H7 (cell line): ENCODE measurements around the gene APOC4. TPM values are rescaled to one million over a fixed set of nuclear protein-coding genes. Genes with fewer than 3 reads are reported as not detected.

Experiments used
- DNase-seq: peaks from one replicate; pipeline ENCODE4 v3.0.0; 2012
- H3K27me3 ChIP-seq: 2 replicates; pipeline ENCODE4 v1.6.0; 2011; ENCODE audit warnings: mild to moderate bottlenecking, low read length; ENCODE audit not compliant: control insufficient read depth, insufficient read depth
- H3K36me3 ChIP-seq: replicated peaks from 2 replicates; pipeline ENCODE4 v1.5.1; 2011; ENCODE audit warnings: low read length; ENCODE audit not compliant: control insufficient read depth, insufficient read depth
- H3K4me3 ChIP-seq: 2 replicates; pipeline ENCODE4 v1.5.1; 2011; ENCODE audit warnings: low read depth, mild to moderate bottlenecking, control low read depth, low read length, moderate library complexity; ENCODE audit not compliant: insufficient read depth
- total RNA-seq: library from RNA; depleted of rRNA; stranded (reverse); fragments of >200 nt; shearing (Covaris generic); gene quantifications from 2 replicates; pipeline ENCODE4 v1.2.3, GENCODE V29; 2014

Gene APOC4
- total RNA-seq, 1 experiment from 2014 or later = not detected

- peak; percentile 58 for DNase-seq
- H3K36me3 ChIP-seq = no peaks in the 10 kb centered on the region
- H3K27me3 ChIP-seq = no peaks in the 10 kb centered on the region
- no peak overlapping the region for H3K4me3 ChIP-seq
These were observed 1.8 kb downstream of the APOC4 start for GRCh38 chr19:44943801-44944249.

- no peaks in the 10 kb centered on the region for H3K36me3 ChIP-seq
- no peak for DNase-seq
- no peaks in the 10 kb centered on the region for H3K27me3 ChIP-seq
- no peak overlapping the region for H3K4me3 ChIP-seq
These were observed 5.1 kb downstream of the APOC4 start for GRCh38 chr19:44947041-44947581.

DNA sequence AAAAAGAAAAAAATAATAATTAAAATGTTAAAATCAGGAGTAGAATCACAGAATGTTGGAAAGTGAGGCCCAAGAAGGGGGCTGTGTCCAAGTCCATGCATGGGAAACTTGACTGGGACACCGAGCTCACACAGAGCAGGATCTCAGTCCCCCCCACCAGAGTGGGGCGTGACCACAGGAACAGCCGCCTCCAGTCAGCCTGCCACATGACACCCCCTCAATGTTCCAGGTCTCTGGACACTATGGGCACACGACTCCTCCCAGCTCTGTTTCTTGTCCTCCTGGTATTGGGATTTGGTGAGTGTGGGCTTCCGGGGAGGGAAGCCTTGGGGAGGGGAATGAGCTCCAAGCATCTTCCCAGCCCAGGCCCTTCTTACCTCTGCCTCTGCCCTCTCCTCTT is 6.2 kb downstream of the APOC4 start:
- Histone ChIP-seq H3K4me3 (no peak overlapping the region), H3K36me3 (no peaks in the 10 kb centered on the region), H3K27me3 (no peaks in the 10 kb centered on the region)
- no peak for DNase-seq

DNA sequence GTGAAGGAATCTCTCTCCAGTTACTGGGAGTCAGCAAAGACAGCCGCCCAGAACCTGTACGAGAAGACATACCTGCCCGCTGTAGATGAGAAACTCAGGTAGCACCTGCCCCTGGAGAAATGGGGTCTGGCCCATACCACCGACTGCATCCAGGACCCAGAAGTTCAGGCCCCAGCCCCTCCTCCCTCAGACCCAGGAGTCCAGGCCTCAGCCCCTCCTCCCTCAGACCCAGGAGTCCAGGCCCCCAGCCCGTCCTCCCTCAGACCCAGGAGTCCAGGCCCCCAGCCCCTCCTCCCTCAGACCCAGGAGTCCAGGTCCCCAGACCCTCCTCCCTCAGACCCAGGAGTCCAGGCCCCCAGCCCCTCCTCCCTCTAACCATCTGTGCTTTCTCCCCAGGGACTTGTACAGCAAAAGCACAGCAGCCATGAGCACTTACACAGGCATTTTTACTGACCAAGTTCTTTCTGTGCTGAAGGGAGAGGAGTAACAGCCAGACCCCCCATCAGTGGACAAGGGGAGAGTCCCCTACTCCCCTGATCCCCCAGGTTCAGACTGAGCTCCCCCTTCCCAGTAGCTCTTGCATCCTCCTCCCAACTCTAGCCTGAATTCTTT is 6.8 kb downstream of the APOC4 start:
- H3K27me3 ChIP-seq = no peaks in the 10 kb centered on the region
- H3K36me3 ChIP-seq = no peaks in the 10 kb centered on the region; the same call in 1 of the 2 replicates
- no peak overlapping the region for H3K4me3 ChIP-seq
- DNase-seq = no peak

GRCh38 chr19:44949550-44949949 is 7.5 kb downstream of the APOC4 start:
- no peak for DNase-seq
- Histone ChIP-seq H3K4me3 (no peak overlapping the region), H3K36me3 (no peaks in the 10 kb centered on the region; the same call in 1 of the 2 replicates), H3K27me3 (no peaks in the 10 kb centered on the region)

DNA sequence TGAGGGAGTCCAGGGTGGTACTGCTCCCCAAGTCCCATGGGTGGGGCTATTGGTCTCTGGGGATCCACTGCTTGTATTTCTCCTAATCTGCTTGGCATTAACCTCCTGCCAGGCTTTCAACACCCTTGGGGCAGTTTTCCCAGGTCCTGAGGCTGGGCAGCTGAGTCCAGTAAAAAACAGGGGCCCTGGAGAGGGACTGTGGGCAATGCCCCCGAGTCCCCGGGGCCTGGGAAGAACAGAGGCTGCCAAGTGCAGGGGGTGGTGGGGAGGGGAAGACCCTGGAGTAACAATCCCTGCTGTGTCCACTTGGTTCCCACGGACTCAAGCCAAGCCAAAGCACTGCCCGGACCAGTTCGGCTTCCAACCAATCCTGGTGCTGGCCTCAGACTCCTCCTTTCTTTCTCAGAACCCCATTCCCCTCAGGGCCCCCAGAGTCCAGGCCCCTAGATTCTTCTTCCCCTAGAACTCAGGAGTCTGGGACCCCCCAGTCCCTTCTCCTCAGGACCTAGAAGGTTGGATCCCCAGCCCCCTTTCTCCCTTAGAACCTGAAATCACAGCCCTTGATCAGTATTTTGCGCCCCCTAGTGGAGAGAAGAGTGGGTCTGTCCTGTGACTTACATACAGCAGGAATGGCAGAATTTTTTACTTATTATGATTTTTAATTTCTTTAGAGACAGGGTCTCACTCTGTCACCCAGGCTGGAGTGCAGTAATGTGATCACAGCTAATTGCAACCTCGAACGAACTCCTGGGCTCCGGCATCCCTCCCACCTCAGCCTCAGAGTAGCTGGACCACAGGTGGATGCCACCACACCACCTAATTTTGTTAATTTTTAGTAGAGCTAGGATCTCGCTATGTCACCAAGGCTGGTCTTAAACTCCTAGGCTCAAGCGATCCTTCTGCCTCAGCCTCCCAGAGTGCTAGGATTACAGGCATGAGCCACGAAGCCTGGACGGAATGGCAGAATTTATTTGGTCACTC is 9.4 kb downstream of the APOC4 start:
- DNase-seq = peak; percentile 92
- Histone ChIP-seq H3K4me3 (no peak overlapping the region), H3K27me3 (no peaks in the 10 kb centered on the region), H3K36me3 (no peaks in the 10 kb centered on the region; the same call in 1 of the 2 replicates)

DNA sequence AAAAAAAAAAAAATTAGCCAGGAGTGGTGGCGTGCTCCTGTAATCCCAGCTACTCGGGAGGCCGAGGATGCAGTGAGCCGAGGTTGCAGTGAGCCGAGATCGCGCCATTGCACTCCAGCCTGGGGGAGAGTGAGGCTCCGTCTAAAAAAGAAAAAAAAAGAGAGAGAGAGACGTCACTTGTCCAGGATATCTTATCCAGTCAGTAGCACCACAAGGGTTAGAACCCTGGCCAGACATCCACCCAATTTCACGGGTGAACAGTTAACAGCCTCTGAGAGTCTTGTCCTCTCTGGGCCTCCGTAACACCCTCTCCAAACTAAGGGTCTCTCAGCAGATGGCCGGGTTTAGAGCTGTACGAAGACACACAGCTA is 12.2 kb downstream of the APOC4 start:
- Histone ChIP-seq H3K27me3 (no peaks in the 10 kb centered on the region), H3K4me3 (peak overlapping the region; percentile 98), H3K36me3 (no peaks in the 10 kb centered on the region; the same call in 1 of the 2 replicates)
- DNase-seq = no peak

GRCh38 chr19:44954649-44955504 is 12.8 kb downstream of the APOC4 start, which contains the start of gene CLPTM1:
CLPTM1 (plus strand) TSS chr19:44955380; CDS start chr19:44955396, 16 bp downstream.
- no peaks in the 10 kb centered on the region; the same call in none of the 2 replicates for H3K36me3 ChIP-seq
- DNase-seq = peak; percentile 99
- peak within 1 kb of the TSS; percentile 98 for H3K4me3 ChIP-seq
- no peaks in the 10 kb centered on the region for H3K27me3 ChIP-seq

DNA sequence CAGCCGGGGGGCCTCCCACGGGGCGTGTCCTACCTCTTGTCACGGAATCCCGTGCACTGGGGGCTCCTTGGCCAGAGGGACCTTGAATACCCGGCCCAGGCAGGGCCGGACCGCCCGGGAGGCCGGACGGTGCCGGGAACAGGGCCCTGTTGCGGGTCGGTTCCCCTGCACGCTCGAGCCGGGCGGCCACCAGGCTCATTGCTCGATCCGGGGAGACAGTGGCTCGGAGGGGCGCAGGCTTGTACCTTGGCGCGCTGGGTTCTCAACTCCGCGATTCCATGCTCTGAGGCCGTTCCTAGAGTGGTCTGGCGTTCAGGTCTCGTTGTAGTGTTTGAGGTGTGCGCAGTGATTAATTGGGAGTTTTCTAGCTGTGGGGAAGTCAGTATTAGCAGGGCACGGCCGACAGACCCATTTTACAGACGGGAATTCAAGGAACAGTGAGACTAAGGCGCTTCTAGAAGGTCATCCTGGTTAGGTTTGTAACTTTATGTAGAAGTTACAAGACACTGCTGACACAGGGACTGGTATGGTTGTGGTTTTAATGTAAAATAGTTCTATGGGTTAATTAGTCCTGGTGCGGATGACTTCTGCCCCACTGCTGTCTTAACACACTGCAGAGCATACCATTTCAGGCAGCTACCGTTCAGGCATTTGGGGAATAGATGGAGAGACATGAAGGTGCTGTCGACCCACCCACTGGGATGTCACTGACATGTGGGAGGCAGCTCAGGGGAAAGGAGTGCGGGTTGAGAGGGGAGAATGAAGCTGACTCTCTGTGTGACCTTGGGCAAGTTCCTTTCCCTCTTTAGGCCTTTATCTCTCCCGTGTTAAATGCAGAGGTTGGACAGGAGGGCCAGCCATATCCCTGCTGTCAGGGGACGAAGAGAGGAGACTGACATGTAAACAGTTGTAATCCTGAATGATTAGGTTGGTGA is 13.7 kb downstream of the APOC4 start:
- H3K4me3 ChIP-seq = peak overlapping the region; percentile 98
- DNase-seq = no peak
- no peaks in the 10 kb centered on the region for H3K27me3 ChIP-seq
- peaks cover 3% of the 10 kb centered on the region for H3K36me3 ChIP-seq

- Histone ChIP-seq H3K36me3 (peaks cover 5% of the 10 kb centered on the region), H3K27me3 (no peaks in the 10 kb centered on the region), H3K4me3 (no peak overlapping the region)
- no peak for DNase-seq
These were observed 15.5 kb downstream of the APOC4 start for GRCh38 chr19:44957526-44957925.

- H3K36me3 ChIP-seq = peaks cover 5% of the 10 kb centered on the region
- DNase-seq = no peak
- no peak overlapping the region for H3K4me3 ChIP-seq
- no peaks in the 10 kb centered on the region for H3K27me3 ChIP-seq
These were observed 16.1 kb downstream of the APOC4 start for GRCh38 chr19:44958090-44958489.

- peaks cover 7% of the 10 kb centered on the region for H3K36me3 ChIP-seq
- no peak for DNase-seq
- no peak overlapping the region for H3K4me3 ChIP-seq
- no peaks in the 10 kb centered on the region for H3K27me3 ChIP-seq
These were observed 17.7 kb downstream of the APOC4 start for GRCh38 chr19:44959691-44960090.
